GM06990 (cell line): Measurements from ENCODE around the gene ARHGAP25.

Experiments
- DNase-seq: peaks from one replicate; pipeline ENCODE4 v3.0.0-alpha.2; 2011; ENCODE audit not compliant: insufficient read length; ENCODE audit errors: extremely low read depth
- H3K27me3 ChIP-seq: replicated peaks from 2 replicates; pipeline ENCODE4 v1.6.0; 2011; ENCODE audit warnings: low read length; ENCODE audit not compliant: control insufficient read depth, insufficient read depth
- H3K36me3 ChIP-seq: 2 replicates; pipeline ENCODE4 v1.5.1; 2011; ENCODE audit warnings: low read length; ENCODE audit not compliant: control insufficient read depth, insufficient read depth
- H3K4me3 ChIP-seq: replicated peaks from 2 replicates; pipeline ENCODE4 v1.5.1; 2011; ENCODE audit warnings: low read depth, mild to moderate bottlenecking, control low read depth, low read length
- CTCF ChIP-seq: IDR thresholded peaks from 2 replicates; pipeline ENCODE4 v1.5.1; 2011; ENCODE audit warnings: low read length, control low read depth, mild to moderate bottlenecking, inconsistent platforms; ENCODE audit not compliant: insufficient read depth, poor library complexity, severe bottlenecking

ARHGAP25 gene

GRCh38 chr2:68744366-68744912, 9.8 kb downstream of the ARHGAP25 start:
- DNase-seq: no peak
- no peak for TF ChIP-seq CTCF
- H3K4me3 ChIP-seq: no peak overlapping the region
- no peaks in the 10 kb centered on the region for H3K36me3 ChIP-seq
- no peaks in the 10 kb centered on the region for H3K27me3 ChIP-seq

GRCh38 chr2:68745006-68745405, 10.4 kb downstream of the ARHGAP25 start:
- no peak for DNase-seq
- no peaks in the 10 kb centered on the region for H3K36me3 ChIP-seq
- TF ChIP-seq CTCF: no peak
- no peaks in the 10 kb centered on the region for H3K27me3 ChIP-seq
- no peak overlapping the region for H3K4me3 ChIP-seq

GRCh38 chr2:68746408-68746807, 11.8 kb downstream of the ARHGAP25 start:
- no peak for DNase-seq
- no peak for TF ChIP-seq CTCF
- H3K4me3 ChIP-seq: no peak overlapping the region
- no peaks in the 10 kb centered on the region for H3K36me3 ChIP-seq
- H3K27me3 ChIP-seq: no peaks in the 10 kb centered on the region

- no peaks in the 10 kb centered on the region for H3K36me3 ChIP-seq
- no peak overlapping the region for H3K4me3 ChIP-seq
- H3K27me3 ChIP-seq: no peaks in the 10 kb centered on the region
- no peak for TF ChIP-seq CTCF
- DNase-seq: no peak
Observed at GRCh38 chr2:68747413-68747812, 12.8 kb downstream of the ARHGAP25 start.

GRCh38 chr2:68747900-68748299, 13.3 kb downstream of the ARHGAP25 start:
- no peak for DNase-seq

More at GRCh38 chr2:68747900-68748299, 13.3 kb downstream of the ARHGAP25 start:
- Histone ChIP-seq H3K4me3 (no peak overlapping the region), H3K27me3 (no peaks in the 10 kb centered on the region), H3K36me3 (no peaks in the 10 kb centered on the region)
- no peak for TF ChIP-seq CTCF
